ENCODE data around the gene PPP1R12C.

PPP1R12C gene

GRCh38 chr19:55091126-55091910 lies 26.1 kb downstream of the PPP1R12C start:
- no peak for DNase-seq (ENCODE audit: low read depth)

GRCh38 chr19:55090564-55090963 lies 26.9 kb downstream of the PPP1R12C start:
- DNase-seq (ENCODE audit: low read depth): no peak

GRCh38 chr19:55089342-55089944 lies 28.0 kb downstream of the PPP1R12C start:
- no peak for DNase-seq (ENCODE audit: low read depth)

DNA sequence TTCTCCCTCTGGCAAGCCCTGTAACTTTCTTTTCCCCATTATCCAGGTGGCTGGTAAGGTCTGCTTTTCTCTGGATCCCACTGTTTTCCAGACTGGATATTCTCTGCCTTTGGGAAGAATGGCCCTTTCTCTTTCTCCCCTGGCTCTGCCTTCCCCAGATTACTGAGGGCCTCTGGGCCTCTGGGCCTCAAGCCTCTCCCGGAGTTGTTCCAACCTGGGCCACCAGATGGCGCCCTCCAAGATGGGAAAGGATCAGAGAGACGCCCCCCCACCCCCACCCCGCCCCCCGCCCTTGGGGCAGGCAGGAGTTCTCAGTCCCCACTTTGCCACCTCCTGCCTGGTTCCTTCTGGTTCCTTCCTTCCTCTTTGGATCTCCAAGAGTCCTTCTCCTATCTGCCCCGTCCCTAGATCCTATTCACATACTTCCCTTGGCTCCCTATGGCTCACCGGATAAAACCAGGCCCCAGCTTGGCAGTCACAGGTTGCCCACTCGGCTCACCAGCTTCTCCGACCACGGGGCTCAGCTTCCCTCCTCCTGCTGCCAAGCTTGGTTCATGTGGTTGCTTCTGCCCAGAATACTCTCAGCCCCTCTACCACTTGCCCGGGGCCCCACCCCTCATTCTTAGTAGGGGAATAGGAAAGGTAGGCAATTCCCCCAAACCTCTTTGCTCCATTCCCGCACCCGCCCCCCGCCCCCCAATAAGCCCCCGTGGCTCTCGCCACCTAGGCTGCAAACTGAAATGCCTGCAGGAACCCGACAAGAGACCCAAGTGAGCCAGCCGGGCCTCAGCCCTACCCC lies 28.7 kb downstream of the PPP1R12C start:
- peak; percentile 77 for DNase-seq (ENCODE audit: low read depth)

DNA sequence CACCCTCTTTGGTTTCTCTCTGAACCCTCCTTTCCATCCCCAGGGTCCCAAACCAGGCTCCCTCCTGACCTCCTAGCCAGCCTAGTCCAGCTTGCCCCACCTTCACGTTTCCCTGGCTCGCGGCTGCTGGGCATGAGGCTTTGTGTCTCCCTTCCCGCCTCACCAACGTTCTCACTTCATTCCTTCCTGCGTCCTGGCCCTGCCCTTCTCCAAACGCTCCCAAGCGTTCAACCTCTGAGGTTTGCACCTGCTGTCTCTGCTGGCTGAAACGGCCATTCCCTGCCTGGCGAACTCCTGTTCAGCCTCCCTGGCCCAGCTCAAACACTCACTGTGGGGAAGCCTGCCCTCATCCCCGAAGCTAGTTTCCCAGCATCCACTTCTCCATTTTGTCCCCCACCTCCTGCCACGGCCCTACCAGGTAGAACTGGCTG lies 29.4 kb downstream of the PPP1R12C start:
- no peak for DNase-seq (ENCODE audit: low read depth)

GRCh38 chr19:55087542-55087901 lies 29.9 kb downstream of the PPP1R12C start:
- no peak for DNase-seq (ENCODE audit: low read depth)

DNA sequence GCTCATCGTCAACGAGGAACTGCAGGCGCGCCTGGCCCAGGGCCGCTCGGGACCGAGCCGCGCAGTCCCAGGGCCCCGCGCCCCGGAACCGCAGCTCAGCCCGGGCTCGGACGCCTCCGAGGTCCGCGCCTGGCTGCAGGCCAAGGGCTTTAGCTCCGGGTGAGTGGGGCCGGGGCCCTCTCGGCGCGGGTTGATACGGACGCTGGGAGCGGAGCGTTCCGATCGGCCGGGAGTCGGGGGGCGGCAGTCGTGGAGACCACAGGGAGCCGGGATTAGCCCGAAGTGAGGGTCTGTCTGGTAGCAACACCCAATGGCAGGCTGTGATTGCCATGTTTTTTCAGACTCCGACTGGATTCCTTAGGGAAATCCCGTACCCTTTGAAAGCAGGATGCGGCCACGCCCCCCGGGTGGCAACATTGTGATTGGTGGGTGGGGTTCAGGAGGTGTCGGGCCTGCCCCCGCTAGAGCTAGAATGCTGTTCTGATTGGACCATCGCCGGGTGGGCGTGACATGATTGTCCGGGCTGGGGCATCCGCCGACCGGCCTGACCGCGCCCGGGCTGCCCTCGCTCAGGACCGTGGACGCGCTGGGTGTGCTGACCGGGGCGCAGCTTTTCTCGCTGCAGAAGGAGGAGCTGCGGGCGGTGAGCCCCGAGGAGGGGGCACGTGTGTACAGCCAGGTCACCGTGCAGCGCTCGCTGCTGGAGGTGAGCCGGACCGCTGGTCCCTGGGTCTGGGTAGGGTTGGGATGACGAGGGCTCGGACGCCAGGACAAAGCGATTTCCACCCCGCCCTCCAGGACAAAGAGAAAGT lies 30.5 kb downstream of the PPP1R12C start:
- DNase-seq (ENCODE audit: low read depth): peak; percentile 37

- no peak for DNase-seq (ENCODE audit: low read depth)
Measured at GRCh38 chr19:55085923-55086715, 31.3 kb downstream of the PPP1R12C start.

- DNase-seq (ENCODE audit: low read depth): no peak
Measured at GRCh38 chr19:55084416-55084815, 33.0 kb downstream of the PPP1R12C start.

GRCh38 chr19:55083004-55083850 lies 34.2 kb downstream of the PPP1R12C start:
- no peak for DNase-seq (ENCODE audit: low read depth)

- DNase-seq (ENCODE audit: low read depth): no peak
Measured at GRCh38 chr19:55082020-55082851, 35.2 kb downstream of the PPP1R12C start.

DNA sequence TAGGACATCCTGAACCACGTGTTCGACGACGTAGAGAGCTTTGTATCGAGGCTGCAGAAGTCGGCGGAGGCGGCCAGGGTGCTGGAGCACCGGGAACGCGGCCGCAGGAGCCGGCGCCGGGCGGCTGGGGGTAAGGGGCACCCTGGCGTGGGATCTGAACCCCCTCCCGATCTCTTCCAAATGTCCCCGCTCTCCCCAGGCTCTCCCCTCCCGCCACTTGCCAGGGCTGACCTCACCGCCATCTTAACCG lies 35.7 kb downstream of the PPP1R12C start:
- no peak for DNase-seq (ENCODE audit: low read depth)

DNA sequence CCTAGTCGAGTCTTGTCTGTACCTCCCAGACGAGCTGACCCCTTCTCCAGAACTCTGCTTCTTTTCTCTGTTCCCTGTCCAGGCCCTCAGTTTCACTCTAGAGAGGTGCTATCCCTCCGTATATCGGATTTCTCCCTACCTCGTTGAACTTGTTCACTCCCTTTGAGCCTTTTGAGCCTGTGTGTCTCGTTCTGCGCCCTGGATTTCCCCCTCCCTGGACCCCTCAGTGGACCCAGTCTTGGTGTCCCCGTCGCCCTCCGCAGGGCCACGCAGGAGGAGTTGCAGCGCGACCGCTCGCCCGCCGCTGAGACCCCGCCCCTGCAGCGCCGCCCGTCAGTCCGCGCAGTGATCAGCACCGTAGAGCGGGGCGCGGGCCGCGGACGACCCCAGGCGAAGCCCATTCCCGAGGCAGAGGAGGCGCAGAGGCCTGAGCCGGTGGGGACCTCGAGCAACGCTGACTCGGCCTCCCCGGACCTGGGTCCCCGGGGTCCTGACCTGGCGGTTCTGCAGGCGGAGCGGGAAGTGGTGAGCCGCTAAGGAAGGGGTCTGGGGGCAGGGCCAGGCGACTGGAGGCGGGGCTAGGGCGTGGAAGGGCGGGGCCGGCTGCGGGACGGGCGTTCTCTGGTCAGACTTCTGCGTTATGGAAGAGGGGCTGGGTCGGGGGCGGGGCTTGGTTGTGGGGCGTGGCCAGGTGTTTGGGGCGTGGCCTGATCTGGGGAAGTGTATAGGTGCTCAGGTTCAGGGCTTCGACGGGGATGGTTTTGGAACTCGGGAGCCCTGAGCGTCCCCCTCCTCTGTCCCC lies 36.3 kb downstream of the PPP1R12C start:
- DNase-seq (ENCODE audit: low read depth): peak; percentile 75

DNA sequence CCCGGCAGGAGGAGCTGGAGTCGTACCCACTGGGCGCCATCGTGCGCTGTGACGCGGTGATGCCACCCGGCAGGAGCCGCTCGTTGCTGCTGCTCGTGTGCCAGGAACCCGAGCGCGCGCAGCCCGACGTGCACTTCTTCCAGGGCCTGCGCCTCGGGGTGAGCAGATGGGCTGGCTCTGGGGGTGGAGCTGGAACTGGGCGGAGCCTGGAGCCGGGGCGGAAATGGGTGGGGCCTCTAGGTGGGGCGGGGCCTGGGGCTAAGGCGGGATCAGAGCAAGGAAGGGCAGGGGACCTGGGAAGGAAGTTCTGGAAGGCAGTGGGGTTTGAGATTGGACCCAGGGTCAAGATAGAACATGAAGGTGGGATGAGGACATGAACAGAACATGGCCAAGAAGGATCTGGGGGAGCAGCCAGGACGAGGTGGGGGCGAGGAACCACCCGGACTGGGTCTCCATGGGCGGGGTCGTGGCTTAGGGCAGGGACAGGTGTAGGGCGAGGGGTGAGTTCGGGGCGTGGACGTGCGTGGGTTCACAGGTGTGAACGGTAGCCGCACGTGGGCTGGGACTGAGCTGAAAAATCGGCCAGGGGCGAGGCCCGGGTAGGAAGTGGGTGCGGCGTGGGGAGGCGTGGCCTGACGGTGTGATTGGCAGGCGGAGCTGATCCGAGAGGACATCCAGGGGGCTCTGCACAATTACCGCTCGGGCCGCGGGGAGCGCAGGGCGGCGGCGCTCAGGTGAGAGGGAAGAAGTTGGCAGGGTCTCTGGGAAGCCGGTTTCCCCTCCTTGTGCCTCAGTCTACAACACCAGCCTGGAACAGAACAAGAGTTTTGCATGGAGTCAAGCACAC lies 37.1 kb downstream of the PPP1R12C start:
- peak; percentile 29 for DNase-seq (ENCODE audit: low read depth)

- DNase-seq (ENCODE audit: low read depth): no peak
Measured at GRCh38 chr19:55079400-55080038, 37.9 kb downstream of the PPP1R12C start.

GRCh38 chr19:55078996-55079395 lies 38.4 kb downstream of the PPP1R12C start:
- no peak for DNase-seq (ENCODE audit: low read depth)

DNA sequence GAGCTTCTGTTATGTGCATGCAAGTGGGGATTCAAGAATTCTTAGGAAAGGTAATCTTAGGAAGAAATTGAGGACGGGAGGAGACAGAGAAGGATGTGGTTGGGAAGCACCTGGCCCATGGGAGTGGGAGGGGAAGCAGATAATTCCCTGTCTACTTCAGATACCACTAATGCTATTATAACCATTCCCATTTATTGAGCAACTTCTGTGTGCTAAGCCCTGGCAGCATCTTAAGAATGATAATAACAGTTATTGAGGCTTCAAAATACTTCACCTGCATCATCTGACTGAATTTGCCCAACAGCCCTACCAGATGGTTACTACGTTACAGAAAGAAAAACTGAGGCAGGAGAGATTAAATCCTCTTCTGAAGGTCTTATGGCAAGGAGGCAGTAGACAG lies 40.3 kb downstream of the PPP1R12C start:
- DNase-seq (ENCODE audit: low read depth): no peak

All from activated T-cell treated with anti-CD3 and anti-CD28 coated beads for 1 hour (primary cell).